Measurements from ENCODE around the gene NAA30. TPM values are rescaled to one million over a fixed set of nuclear protein-coding genes. Genes with fewer than 3 reads are reported as not detected.

NAA30 gene
- total and polyA plus RNA-seq, 9 of the 15 experiments (the other 6 are each of a cell fraction or from before 2014, with no cell fraction given): 2.2 to 8.0 (median 6.9) TPM

DNA sequence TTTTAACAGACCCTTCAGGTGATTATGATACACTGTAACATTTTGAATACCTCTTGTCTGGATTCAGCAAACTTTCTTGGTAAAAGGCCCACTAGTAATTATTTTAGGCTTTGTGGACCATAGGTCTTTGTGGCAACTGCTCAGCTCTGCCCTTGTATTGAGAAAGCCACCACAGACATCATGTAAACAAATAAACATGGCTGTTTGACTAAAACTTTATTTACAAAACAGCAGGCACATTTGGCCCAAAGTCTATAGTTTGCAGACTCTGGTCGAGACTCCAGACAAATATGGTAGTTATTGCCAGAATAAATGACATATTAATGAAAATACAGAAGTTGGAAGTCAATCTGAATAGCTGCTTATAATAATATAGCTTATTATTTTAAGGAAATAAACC is 18.2 kb downstream of the NAA30 start:
- Histone ChIP-seq H3K79me2 (ENCODE audit: control insufficient read depth, insufficient read depth, low read length) (no peaks in the 10 kb centered on the region; the same call in 2 of the 3 replicates), H3K9me3 (replicated peaks; ENCODE audit: control insufficient read depth, insufficient read depth, low read depth, low read length) (no peaks in the 10 kb centered on the region), H3K4me1 (replicated peaks in 1 of 2; ENCODE audit: control insufficient read depth in 2 of 2, insufficient read depth in 2 of 2, low read length in 2 of 2) (no peaks in the 10 kb centered on the region), H3K27ac (ENCODE audit: extremely low read depth, low read depth, low read length) (no peak overlapping the region), H2AFZ (ENCODE audit: low read depth, low read length) (no peak overlapping the region), H3K9ac (ENCODE audit: insufficient read depth in 1 of 2, low read depth in 2 of 2, low read length in 2 of 2) (no peak overlapping the region), H3K4me2 (ENCODE audit: insufficient read depth, low read length) (no peak overlapping the region), H3K4me3 (no peak overlapping the region), H4K20me1 (replicated peaks; ENCODE audit: control insufficient read depth, insufficient read depth, low read length) (no peaks in the 10 kb centered on the region), H3K27me3 (ENCODE audit: control insufficient read depth in 2 of 2, insufficient read depth in 2 of 2, low read length in 2 of 2) (no peaks in the 10 kb centered on the region), H3K9me1 (ENCODE audit: control insufficient read depth, insufficient read depth, low read length) (no peaks in the 10 kb centered on the region), H3K36me3 (ENCODE audit: control insufficient read depth, insufficient read depth, low read length) (peaks cover 21% of the 10 kb centered on the region; the same call in 2 of the 3 replicates)
- no peak for FAIRE-seq
- no peak for ATAC-seq
- ChIA-PET POLR2A (no interaction called here), CTCF (ENCODE audit: low intra/inter-chr PET ratio) (no interaction called here)
- intact Hi-C loops (cut with micrococcal nuclease) (no loop called here), in situ Hi-C loops (cut with MboI) (no loop called here)
- no TSS peak for BruUV-seq (replicated peaks)
- DNase-seq (ENCODE audit: extremely low read depth in 1 of 4, low spot score in 3 of 4): no peak
- TF ChIP-seq ZNF140 (CRISPR knock-in tag; IDR thresholded peaks at IDR 0.05) (no peak), FOXK1 (CRISPR knock-in tag; IDR thresholded peaks at IDR 0.05; ENCODE audit: borderline replicate concordance) (no peak), ETS2 (tag; IDR thresholded peaks at IDR 0.05; ENCODE audit: borderline replicate concordance, poor library complexity, severe bottlenecking) (no peak), CBFB (CRISPR knock-in tag; IDR thresholded peaks at IDR 0.05) (no peak), MXI1 (IDR thresholded peaks at IDR 0.05; ENCODE audit: low read depth, low read length) (no peak), SP1 (CRISPR knock-in tag; IDR thresholded peaks at IDR 0.05) (no peak), SMARCA4 (IDR thresholded peaks at IDR 0.05) (no peak), CTBP1 (IDR thresholded peaks at IDR 0.05; ENCODE audit: borderline replicate concordance) (no peak), HOXB6 (CRISPR knock-in tag; IDR thresholded peaks at IDR 0.05; ENCODE audit: borderline replicate concordance) (no peak), GATA2 (CRISPR knock-in tag; IDR thresholded peaks at IDR 0.05) (no peak), BRF1 (IDR thresholded peaks at IDR 0.05; ENCODE audit: borderline replicate concordance, extremely low read depth, insufficient read length) (no peak), RBBP5 (IDR thresholded peaks at IDR 0.05; ENCODE audit: borderline replicate concordance, insufficient read depth, low read length, poor library complexity, severe bottlenecking) (no peak), ZKSCAN3 (CRISPR knock-in tag; IDR thresholded peaks at IDR 0.05) (no peak), ZNF165 (CRISPR knock-in tag; IDR thresholded peaks at IDR 0.05; ENCODE audit: borderline replicate concordance) (no peak), NR3C1 (CRISPR knock-in tag; IDR thresholded peaks at IDR 0.05) (no peak)
- TF ChIP-seq, protein P1, sequence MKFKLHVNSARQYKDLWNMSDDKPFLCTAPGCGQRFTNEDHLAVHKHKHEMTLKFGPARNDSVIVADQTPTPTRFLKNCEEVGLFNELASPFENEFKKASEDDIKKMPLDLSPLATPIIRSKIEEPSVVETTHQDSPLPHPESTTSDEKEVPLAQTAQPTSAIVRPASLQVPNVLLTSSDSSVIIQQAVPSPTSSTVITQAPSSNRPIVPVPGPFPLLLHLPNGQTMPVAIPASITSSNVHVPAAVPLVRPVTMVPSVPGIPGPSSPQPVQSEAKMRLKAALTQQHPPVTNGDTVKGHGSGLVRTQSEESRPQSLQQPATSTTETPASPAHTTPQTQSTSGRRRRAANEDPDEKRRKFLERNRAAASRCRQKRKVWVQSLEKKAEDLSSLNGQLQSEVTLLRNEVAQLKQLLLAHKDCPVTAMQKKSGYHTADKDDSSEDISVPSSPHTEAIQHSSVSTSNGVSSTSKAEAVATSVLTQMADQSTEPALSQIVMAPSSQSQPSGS (CRISPR knock-in tag; IDR thresholded peaks at IDR 0.05): no peak
- TF ChIP-seq, protein P2, sequence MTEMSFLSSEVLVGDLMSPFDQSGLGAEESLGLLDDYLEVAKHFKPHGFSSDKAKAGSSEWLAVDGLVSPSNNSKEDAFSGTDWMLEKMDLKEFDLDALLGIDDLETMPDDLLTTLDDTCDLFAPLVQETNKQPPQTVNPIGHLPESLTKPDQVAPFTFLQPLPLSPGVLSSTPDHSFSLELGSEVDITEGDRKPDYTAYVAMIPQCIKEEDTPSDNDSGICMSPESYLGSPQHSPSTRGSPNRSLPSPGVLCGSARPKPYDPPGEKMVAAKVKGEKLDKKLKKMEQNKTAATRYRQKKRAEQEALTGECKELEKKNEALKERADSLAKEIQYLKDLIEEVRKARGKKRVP (CRISPR knock-in tag; IDR thresholded peaks at IDR 0.05): no peak
- WGBS (ENCODE audit: insufficient coverage, low coverage, missing lambda C conversion rate): 86% methylated on average over 1 of the region's 1 CpG
